ENCODE data around the gene FLT1. TPM values are rescaled to one million over a fixed set of nuclear protein-coding genes. Genes with fewer than 3 reads are reported as not detected.

FLT1 gene
- total RNA-seq, 1 experiment from 2014 or later: 0.25 TPM

GRCh38 chr13:28406733-28407266 is 88.1 kb downstream of the FLT1 start:
- ChIA-PET POLR2A (no interaction called here), RAD21 (ENCODE audit: low non-redundant PET in 1 of 2, low total read pairs in 2 of 2, uncharacterized antibody in 2 of 2, unreplicated experiment in 2 of 2) (no interaction called here), CTCF (no interaction called here)
- intact Hi-C loops (cut with micrococcal nuclease): no loop called here
- no TSS peak for BruUV-seq (replicated peaks)
- Histone ChIP-seq H3K4me2 (ENCODE audit: low read length) (no peak overlapping the region), H3K79me2 (ENCODE audit: insufficient read depth, low read length) (no peaks in the 10 kb centered on the region), H3K36me3 (ENCODE audit: control insufficient read depth in 1 of 2, insufficient read depth in 2 of 2, low read length in 2 of 2) (no peaks in the 10 kb centered on the region), H4K20me1 (ENCODE audit: insufficient read depth) (no peaks in the 10 kb centered on the region), H3K4me3 (replicated peaks in 1 of 2; ENCODE audit: low read depth in 1 of 2, low read length in 2 of 2) (no peak overlapping the region), H3K9me3 (ENCODE audit: control insufficient read depth in 1 of 2, insufficient read depth in 1 of 2, low read depth in 1 of 2, low read length in 2 of 2) (no peaks in the 10 kb centered on the region), H3K9me2 (ENCODE audit: insufficient read depth) (no peaks in the 10 kb centered on the region), H3K27ac (ENCODE audit: low read depth, low read length) (no peak overlapping the region), H3K4me1 (ENCODE audit: control insufficient read depth in 1 of 2, insufficient read depth in 2 of 2, low read length in 2 of 2) (no peaks in the 10 kb centered on the region), H3K9ac (ENCODE audit: low read length) (no peak overlapping the region), H2AFZ (ENCODE audit: low read depth, low read length, poor library complexity, severe bottlenecking) (no peak overlapping the region), H3K27me3 (ENCODE audit: insufficient read depth, low read length) (peaks cover 3% of the 10 kb centered on the region; the same call in 1 of the 2 replicates)
- DNase-seq (ENCODE audit: low read depth, low spot score): no peak
- TF ChIP-seq ZFX (IDR thresholded peaks at IDR 0.05) (no peak), ZNF274 (IDR thresholded peaks at IDR 0.05; ENCODE audit: low read depth, low read length) (no peak), SRF (IDR thresholded peaks at IDR 0.05; ENCODE audit: low read depth) (no peak), REST (IDR thresholded peaks at IDR 0.05; ENCODE audit: low read depth) (no peak), TCF7L2 (IDR thresholded peaks at IDR 0.05; ENCODE audit: borderline replicate concordance, extremely low read depth, insufficient read depth, insufficient read length) (no peak), ELF1 (IDR thresholded peaks at IDR 0.05; ENCODE audit: borderline replicate concordance, low read depth) (no peak), ZBTB33 (IDR thresholded peaks at IDR 0.05; ENCODE audit: extremely low read depth, insufficient replicate concordance, low read length) (no peak), YY1 (IDR thresholded peaks at IDR 0.05; ENCODE audit: extremely low read depth, insufficient replicate concordance, low read depth, low read length) (no peak), MAX (IDR thresholded peaks at IDR 0.05) (no peak), SIN3A (IDR thresholded peaks at IDR 0.05; ENCODE audit: low read depth) (no peak), EGR1 (IDR thresholded peaks at IDR 0.05; ENCODE audit: low read depth) (no peak), EZH2phosphoT487 (IDR thresholded peaks at IDR 0.05; ENCODE audit: borderline replicate concordance) (no peak), POLR2A (IDR thresholded peaks at IDR 0.05; ENCODE audit: borderline replicate concordance, extremely low read depth, insufficient read depth, insufficient read length) (no peak), CTCF (IDR thresholded peaks at IDR 0.05 in 2 of 3, conservative IDR thresholded peaks at IDR 0.05 in 1 of 3; ENCODE audit: borderline replicate concordance in 1 of 3, insufficient read depth in 1 of 3, low read depth in 2 of 3, low read length in 2 of 3) (no peak), EZH2 (IDR thresholded peaks at IDR 0.05) (no peak)
- no peak for ATAC-seq
